ENCODE measurements around the gene DPP3.

Gene DPP3

DNA sequence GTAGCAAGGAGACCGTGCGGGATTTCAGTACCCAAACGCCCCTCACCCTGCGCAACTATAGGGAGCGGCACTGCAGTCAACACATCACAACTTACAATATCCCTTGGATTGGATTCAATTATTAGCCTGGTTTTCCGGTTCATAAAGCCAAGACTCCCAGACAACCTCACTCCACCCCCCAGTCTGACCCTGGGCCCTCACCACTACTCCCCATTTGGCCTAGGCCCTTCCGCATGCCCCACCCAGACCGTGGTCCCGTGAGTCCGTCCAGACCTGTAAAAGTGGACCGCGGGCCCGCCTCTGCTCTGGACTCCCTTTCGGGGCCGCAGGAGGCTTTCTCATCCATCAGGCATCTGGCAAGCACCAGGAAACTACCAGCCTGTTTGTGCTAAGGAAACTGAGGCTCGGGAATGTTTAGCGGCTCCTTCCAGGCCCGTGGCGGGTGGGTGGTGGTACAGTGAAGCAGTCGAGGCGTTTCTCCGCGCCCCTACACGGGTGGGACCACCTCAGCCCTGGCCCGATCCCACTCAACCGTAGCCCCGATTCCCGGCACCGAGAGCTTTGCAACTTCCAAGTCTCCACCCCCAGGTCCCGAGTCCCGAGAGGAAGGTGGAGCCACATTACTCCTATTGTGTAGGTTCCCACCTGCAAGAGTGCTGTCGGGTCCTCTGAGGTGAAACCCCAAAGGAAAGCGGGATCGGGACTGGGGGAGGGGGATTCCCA lies 679 bp upstream of the DPP3 start:
- DNase-seq (ENCODE audit: low read depth in 2 of 2), result no peak

DNA sequence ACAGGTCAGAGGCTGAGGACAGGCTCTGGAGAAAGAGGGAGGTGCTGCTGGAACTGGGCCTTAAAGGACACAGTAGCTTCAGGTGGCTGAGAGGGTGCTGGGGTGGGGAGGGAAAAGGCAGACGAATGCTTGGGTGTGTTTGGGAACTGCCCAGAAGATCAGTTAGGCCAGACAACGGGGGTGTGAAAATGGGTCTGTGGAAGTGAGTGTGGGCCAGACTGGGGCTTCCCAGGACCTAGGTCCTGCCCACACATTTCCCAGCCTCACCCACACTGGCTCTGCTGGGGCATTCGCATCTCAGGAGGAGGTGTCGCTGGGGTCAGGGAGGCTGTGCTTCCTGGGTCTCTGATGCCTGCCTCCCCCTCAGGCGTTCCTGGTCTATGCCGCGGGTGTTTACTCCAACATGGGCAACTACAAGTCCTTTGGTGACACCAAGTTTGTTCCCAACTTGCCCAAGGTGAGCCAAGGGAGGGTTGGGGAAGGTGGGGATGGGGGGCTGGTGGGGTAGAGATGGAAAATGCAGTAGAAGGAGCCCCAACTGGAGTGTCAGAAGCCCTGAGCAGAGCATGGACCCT lies 4.7 kb downstream of the DPP3 start:
- DNase-seq (ENCODE audit: low read depth in 2 of 2), result no peak

DNA sequence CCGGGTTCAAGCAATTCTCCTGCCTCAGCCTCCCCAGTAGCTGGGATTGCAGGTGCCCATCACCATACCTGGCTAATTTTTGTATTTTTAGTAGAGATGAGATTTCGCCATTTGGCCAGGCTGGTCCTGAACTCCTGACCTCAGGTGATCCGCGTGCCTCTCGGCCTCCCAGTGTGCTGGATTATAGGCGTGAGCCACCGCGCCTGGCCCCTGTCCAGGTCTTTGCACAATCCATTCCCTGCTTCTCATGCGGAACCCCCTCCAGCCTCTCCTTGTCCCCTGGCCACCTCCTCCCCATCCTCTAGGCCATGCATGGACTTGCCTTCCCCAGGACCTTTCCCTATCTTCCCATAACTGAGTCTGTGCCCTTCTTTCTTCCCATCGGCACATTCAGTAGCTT lies 8.7 kb downstream of the DPP3 start:
- DNase-seq (ENCODE audit: low read depth in 2 of 2), result no peak

DNA sequence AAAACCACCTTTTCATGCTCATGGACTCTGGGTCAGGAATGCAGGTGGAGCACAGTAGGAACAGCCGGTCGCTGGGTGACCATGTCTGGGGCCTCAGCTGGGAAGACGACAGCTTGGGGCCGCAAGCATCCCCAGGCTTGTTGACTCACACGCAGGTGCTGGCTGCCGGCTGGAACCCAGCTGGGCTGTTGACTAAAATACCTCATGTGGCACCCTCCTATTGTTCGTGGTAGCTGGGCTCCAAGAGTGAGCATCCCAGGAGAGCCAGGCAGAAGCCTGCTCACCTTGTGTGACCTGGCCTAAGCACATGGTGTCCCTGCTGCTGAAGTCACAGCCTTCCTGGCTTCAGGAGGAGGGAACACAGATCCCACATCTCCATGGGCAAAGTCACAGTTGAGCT lies 9.4 kb downstream of the DPP3 start:
- no peak for DNase-seq (ENCODE audit: low read depth in 2 of 2)

DNA sequence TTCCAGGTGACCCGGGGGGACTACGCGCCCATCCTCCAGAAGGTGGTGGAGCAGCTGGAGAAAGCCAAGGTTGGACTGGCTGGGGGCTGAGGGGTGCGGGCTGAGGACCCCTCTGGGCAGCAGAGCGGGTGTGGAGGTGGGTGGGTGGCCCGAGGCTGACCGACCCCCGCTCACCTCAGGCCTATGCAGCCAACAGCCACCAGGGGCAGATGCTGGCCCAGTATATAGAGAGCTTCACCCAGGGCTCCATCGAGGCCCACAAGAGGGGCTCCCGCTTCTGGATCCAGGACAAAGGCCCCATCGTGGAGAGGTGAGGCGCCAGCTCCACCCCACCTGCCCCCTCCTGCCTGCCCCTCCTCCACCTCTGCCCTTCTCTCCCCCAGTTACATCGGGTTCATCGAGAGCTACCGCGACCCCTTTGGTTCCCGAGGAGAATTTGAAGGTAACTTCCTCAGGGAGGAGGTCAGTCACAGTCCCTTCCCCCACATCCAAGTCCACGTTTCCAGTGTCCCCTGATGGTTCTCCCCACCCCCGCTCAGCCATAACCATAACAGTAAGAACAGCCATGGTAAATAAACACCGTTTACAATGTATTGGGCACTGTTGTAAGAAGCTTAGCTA lies 11.2 kb downstream of the DPP3 start:
- no peak for DNase-seq (ENCODE audit: low read depth in 2 of 2)

DNA sequence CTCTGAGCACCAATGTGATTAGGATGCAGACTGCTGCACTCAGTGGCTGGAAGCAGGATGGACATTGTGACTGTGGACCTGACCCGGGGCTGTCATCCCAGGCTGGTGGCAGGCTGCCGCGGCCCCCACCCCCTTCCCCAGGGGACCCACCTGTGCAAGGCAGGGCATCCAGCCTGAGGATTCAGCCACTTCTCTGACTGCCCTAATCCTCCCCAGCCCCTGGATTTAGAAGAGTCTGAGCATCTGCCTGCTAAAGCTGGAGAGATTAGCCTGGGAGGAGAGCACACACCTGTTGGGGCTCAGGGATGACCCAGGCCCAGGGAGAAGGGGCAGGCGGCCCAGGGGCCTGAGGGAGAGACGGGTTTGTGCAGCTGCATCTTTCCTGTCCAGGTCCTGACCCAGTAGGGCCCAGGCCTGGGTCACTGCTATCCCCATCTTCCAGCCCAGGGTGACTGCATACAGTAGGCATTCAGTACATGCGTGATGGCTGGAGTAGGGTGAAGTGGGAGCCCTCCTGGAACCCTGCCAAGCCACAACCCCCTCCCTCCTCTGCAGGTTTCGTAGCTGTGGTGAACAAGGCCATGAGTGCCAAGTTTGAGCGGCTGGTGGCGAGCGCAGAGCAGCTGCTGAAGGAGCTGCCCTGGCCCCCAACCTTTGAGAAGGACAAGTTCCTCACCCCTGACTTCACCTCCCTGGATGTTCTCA lies 12.1 kb downstream of the DPP3 start:
- DNase-seq (ENCODE audit: low read depth in 2 of 2), result no peak

DNA sequence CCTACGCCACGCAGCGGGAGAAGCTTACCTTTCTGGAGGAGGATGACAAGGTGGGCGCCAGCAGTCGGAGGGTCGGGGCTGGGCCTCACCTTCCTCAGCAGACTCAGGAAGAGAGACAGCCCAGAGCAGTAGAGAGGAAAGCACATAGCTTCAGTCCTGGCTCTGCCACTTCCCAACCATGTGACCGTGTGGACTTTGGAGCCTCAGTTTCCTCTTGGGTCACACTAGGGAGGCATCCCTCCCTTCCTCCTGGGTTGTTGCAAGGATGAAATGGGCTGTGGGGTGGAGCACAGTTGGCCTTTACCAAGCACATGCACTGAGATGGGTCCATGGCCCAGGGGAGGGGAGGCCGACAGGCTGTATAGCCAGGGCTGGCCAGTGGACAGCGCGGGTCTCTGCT lies 12.9 kb downstream of the DPP3 start:
- DNase-seq (ENCODE audit: low read depth in 2 of 2), result no peak

DNA sequence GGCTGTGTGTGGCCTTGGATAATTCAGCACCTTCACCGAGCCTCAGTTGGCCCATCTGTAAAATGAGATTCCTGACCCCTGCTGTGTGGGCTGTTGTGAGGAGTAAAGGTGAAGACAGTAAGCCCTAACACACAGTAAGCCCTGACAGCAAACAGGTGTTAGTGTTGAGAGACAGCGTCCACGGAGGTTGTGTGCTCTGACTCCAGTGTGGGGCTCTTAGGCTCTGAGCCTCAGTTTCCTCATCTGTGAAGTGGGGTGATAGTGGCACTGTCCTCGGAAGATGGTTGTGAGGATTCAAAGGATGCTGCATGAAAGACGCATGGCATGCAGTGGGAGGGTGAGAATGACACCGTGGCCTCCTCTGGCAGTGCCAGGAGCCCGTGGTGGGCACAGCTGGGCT lies 14.2 kb downstream of the DPP3 start:
- DNase-seq (ENCODE audit: low read depth in 2 of 2), result no peak

DNA sequence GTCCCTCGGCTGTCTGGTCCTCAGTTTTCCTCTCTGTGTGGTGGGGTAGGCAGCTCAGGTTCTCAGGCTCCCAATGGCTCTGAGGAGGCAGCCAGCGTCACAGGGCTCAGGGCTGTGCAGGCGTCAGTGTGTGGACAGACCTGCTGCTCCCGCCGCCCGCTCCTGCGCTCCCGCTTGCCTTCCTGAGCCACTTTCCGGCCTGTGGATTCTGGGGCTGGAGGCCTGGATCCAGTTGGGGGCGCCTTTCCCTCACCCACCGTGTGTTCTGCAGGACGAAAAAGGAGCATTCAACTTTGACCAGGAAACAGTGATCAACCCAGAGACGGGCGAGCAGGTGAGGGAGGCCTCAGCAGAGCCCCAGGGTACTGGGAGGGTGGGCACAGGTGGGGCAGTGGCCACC lies 14.7 kb downstream of the DPP3 start:
- DNase-seq (ENCODE audit: low read depth in 2 of 2), result no peak

DNA sequence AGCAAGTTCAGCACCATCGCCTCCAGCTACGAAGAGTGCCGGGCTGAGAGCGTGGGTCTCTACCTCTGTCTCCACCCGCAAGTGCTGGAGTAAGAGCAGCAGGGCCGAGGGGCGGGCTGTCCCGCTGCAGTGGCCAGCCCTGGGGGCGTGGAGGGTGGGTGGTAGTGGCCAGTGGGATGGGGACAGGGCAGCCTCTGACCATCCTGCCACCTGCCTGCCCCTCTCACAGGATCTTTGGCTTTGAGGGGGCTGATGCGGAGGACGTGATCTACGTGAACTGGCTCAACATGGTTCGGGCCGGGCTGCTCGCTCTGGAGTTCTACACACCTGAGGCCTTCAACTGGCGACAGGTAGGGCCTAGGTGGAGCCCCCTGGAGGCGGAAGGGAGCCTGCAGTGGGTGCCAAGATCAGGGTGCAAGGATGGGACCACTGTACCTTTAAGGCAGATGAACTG lies 15.2 kb downstream of the DPP3 start:
- DNase-seq (ENCODE audit: low read depth in 2 of 2), result no peak

DNA sequence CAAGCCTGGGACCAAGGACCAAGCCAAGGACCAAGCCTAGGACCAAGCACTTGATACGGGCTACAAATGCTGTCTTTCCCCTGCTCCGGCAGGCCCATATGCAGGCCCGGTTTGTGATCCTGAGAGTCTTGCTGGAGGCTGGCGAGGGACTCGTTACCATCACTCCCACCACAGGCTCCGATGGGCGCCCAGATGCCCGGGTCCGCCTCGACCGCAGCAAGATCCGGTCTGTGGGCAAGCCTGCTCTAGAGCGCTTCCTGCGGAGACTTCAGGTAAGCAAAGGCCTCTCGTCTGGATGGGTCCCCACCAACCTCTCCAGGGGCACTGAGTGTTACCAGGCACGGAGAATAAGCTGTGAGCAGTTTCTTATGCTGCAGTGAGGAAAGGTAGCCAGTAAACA lies 17.0 kb downstream of the DPP3 start:
- DNase-seq (ENCODE audit: low read depth in 2 of 2), result no peak

DNA sequence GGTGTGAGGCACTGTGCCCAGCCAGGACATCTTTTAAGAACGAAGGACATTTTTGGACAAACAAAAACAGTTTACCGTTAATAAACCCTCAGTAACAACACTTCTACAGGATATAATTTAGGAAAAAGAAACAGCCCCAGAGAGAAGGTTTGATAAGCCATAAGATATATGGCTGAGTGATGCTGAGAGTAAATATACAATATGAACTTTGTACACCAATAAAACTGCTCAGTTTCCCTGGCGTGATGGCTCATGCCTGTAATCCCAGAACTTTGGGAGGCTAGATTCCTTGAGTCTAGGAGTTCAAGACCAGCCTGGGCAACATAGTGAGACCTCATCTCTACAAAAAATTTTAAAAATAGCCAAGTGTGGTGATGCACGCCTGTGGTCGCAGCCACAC lies 18.3 kb downstream of the DPP3 start:
- no peak for DNase-seq (ENCODE audit: low read depth in 2 of 2)

DNA sequence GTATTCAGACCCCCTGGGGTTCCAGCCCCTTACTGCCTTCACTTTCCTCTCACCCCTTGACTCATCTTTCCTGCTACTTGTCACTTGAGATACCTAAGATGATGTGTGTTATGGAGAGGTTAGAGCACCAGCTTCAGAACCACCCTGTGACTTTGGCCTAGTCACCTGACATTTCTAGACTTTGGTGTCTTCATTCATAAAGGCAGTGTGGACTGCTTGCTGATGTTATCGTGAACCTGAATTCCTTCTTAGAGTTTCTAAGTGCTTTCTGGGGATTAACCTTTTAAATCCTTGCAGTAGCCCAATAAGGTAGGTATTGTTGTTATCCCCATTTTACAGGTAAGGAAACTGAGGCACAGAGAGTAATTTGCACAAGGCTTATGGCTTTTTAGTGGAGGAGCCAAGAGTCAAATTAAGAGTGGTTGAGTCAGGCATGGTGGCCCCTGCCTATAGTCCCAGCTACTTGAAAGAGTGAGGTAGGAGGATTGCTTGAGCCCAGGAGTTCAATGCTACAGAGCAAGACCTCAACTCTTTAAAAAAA lies 25.1 kb downstream of the DPP3 start:
- DNase-seq (ENCODE audit: low read depth in 2 of 2), result no peak

DNA sequence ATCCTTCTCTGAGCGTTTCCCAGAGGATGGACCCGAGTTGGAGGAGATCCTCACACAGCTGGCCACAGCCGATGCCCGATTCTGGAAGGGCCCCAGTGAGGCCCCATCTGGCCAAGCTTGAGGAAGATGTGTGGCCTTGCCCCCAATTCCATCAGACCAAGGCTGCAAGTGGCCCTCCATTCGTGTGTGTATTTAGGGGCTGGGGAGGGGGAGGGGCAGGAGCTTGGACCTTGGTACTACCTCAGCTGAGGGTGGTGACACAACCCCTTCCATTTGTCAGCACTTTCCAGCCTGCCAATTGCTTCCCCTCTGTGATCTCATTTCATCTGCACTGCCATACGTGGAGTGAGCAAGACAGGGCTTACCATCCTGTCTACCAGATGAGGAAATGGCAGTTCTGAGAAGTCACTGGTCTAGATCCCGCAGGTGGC lies 28.9 kb downstream of the DPP3 start:
- no peak for DNase-seq (ENCODE audit: low read depth in 2 of 2)

DNA sequence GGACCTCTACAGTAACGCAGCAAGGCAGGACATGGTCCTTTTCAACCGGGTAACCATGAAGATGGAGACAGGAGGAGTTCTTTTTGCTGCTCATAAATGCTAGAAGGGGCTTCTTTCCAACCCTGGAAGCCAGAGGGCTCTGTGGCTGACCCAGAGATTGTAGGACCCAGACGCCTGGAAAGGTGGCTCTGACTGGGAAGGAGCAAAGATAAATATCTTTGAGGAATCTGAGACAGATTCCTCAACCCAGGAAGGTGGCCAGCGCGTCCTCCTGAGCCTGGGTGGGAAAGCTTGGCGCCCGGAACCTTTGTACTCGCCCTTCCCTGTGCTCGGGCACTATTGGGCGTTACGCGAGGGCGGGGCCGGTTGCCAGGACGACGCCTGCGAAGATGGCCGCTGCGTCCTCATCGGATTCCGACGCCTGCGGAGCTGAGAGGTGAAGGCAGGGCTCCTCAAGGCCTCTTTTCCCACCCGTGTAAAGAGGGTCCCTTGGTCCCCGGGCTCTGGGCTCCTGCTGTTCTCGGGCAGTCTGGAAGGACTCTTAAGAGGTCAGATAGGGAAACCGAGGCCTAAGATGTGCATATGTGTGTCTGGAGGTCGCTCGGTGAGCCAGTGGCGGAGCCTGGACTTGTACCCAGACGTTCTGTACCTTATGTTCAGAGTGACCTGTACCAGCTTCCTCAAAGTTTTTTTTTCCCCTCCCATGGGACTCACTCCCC lies 30.2 kb downstream of the DPP3 start, which contains the start of gene BBS1:
Gene BBS1, plus strand, starts transcription at position 365 of the 719 bp plus-strand sequence. Its CDS starts 25 bp downstream, at position 390.
- DNase-seq (ENCODE audit: low read depth in 2 of 2), result peak; percentile 60 to 69

DNA sequence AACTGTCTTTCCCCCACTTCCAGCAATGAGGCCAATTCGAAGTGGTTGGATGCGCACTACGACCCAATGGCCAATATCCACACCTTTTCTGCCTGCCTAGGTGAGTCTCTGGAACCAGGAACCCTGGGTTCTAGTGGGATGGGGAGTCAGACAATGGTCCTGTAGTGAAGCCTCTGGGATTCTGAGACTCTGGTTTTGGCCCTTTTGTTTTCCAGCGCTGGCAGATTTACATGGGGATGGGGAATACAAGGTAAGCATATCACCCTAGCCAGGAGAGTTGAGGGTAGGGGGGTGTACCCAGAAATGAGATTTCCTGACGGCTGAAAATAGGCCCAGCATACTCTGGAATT lies 30.7 kb downstream of the DPP3 start:
- no peak for DNase-seq (ENCODE audit: low read depth in 2 of 2)

DNA sequence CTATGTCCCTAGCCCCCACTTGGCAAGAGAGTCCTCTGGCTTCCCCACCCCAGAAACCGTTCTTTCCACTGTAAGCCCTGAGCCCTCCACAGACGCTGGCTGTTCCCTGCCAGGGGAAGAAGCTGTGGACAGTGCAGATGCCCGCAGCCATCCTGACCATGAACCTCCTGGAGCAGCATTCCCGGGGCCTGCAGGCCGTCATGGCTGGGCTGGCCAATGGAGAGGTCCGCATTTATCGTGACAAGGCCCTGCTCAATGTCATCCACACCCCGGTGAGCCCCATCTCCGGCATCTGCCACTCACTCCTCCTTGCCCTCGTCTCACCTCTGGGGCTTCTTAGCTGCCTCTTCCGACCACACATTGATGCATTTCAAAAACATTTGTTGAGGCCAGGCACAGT lies 43.4 kb downstream of the DPP3 start:
- no peak for DNase-seq (ENCODE audit: low read depth in 2 of 2)

DNA sequence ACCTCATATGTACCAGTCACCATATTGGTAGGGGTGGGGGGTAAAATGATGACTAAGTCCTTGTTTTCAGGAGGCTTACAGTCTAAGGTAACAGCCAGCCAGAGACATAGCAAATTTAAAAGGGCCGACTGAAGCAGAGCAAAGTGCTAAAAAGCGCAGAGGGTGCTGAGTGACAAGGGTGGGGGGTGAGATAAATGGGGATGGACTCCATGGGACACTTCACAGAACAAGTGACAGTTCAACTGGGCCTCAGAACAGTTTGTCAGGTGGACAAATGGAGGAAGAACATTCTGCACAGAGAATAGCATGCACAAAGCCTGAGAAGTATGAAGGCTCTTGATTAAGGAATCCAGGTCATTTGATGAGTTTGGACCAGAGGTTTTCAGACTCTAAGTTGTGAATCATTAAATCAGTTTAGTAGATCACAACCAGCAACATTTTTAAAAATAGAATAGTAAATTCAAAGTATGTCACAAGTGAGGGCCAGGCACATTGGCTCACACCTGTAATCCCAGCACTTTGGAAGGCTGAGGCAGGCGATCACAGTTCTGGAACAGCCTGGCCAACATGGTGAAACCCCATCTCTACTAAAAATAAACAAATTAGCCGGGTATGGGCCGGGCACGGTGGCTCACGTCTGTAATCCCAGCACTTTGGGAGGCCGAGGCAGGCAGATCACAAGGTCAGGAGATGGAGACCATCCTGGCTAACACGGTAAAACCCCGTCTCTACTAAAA lies 44.2 kb downstream of the DPP3 start:
- DNase-seq (ENCODE audit: low read depth in 2 of 2), result no peak

DNA sequence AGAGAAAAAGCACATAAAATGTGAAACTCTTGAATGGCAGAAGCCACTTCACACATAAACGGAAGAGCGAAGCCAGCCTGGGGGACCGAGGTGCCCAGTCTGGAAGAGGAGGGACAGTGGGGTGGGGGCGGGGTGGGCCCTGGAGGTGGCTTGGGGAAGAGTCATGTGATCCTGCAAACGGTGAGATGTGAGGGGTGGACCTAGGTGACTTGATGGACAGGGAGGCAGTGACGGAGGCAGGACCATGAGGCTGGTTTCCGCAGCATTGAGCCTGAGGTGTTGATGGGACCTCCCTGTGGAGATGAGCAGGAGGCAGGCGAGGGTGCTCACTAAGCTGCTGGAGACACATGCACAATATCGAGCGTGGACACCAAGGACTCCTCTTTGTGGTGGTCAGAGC lies 48.8 kb downstream of the DPP3 start:
- no peak for DNase-seq (ENCODE audit: low read depth in 2 of 2)

DNA sequence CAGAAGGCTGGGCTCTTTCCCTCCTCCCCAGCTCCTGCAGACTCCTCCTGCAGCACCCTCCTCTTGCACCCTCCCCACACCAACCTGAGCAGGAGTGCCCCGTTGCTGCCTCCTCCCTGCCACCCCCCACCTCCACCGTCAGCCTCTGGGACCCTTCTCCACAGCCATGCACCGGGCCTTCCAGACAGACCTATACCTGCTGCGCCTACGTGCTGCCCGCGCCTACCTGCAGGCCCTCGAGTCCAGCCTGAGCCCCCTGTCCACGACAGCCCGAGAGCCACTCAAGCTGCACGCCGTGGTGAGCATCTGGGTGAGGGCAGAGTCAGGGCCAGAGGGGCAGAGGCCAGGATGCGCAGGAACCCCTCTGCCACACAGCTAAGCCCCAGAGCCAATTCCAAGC lies 49.4 kb downstream of the DPP3 start:
- no peak for DNase-seq (ENCODE audit: low read depth in 2 of 2)

Data from stimulated activated CD8-positive, alpha-beta memory T cell treated with anti-CD3 and anti-CD28 coated beads, Interleukin-2, amount 100 ng/mL, for 1 hour (primary cell).